SU-DHL-6 (cell line): ENCODE results near the gene HHLA2.
"Not testable (repeated sequence)": the region's sequence is repeated elsewhere in the genome, so short reads cannot be mapped to it uniquely, and the experiment has no call there.

Experiments
- H2AFZ ChIP-seq: fragments of 200-600 bp; sonication (generic); 2 replicates; pipeline ENCODE4 v1.6.1; 2014; ENCODE audit warnings: low read depth, mild to moderate bottlenecking, moderate library complexity, mixed read lengths, antibody characterized with exemption, low read length; ENCODE audit not compliant: severe bottlenecking
- H3F3A ChIP-seq: fragments of 200-600 bp; shearing (Covaris generic); 2 replicates; pipeline ENCODE4 v1.6.0; 2016; ENCODE audit warnings: antibody characterized with exemption, mild to moderate bottlenecking; ENCODE audit not compliant: insufficient read depth
- H3K27ac ChIP-seq: fragments of 200-600 bp; sonication (generic); 2 replicates; pipeline ENCODE4 v1.5.1; 2016; ENCODE audit warnings: low read depth, mild to moderate bottlenecking, low read length, moderate library complexity, mixed read lengths
- H3K27me3 ChIP-seq: fragments of 200-600 bp; sonication (generic), shearing (Covaris generic); 2 replicates; pipeline ENCODE4 v1.6.0; 2014; ENCODE audit warnings: mild to moderate bottlenecking, low read length
- H3K36me3 ChIP-seq: fragments of 200-600 bp; sonication (generic); 2 replicates; pipeline ENCODE4 v1.6.1; 2014; ENCODE audit warnings: mild to moderate bottlenecking, low read length, mixed read lengths
- H3K4me2 ChIP-seq: fragments of 300-600, 200-600 bp; shearing (Covaris generic), sonication (generic); 2 replicates; pipeline ENCODE4 v1.6.0; 2014; ENCODE audit warnings: low read length, low read depth, mild to moderate bottlenecking; ENCODE audit not compliant: poor library complexity, severe bottlenecking
- H3K4me3 ChIP-seq: fragments of 200-600 bp; sonication (generic); 2 replicates; pipeline ENCODE4 v1.5.1; 2014; ENCODE audit warnings: antibody characterized with exemption, low read length, mild to moderate bottlenecking, mixed read lengths; ENCODE audit not compliant: insufficient read depth, poor library complexity, severe bottlenecking
- H3K79me2 ChIP-seq: fragments of 200-600 bp; sonication (generic); 2 replicates; pipeline ENCODE4 v1.6.1; 2014; ENCODE audit warnings: mild to moderate bottlenecking, low read length, moderate library complexity; ENCODE audit not compliant: insufficient read depth
- H3K9ac ChIP-seq: fragments of 200-600 bp; sonication (generic); 2 replicates; pipeline ENCODE4 v1.7.0; 2014; ENCODE audit warnings: mild to moderate bottlenecking, low read length
- H3K9me2 ChIP-seq: fragments of 200-600 bp; sonication (generic); replicated peaks from 2 replicates; pipeline ENCODE4 v1.6.1; 2014; ENCODE audit warnings: low read length; ENCODE audit not compliant: insufficient read depth
- H3K9me3 ChIP-seq: fragments of 200-600 bp; sonication (generic); 2 replicates; pipeline ENCODE4 v1.6.1; 2014; ENCODE audit warnings: low read length, mixed read lengths; ENCODE audit not compliant: insufficient read depth
- H4K20me1 ChIP-seq: fragments of 200-600 bp; sonication (generic); 2 replicates; pipeline ENCODE4 v1.6.1; 2014; ENCODE audit warnings: low read depth, mild to moderate bottlenecking, antibody characterized with exemption, low read length, moderate library complexity, mixed read lengths
- EZH2phosphoT487 ChIP-seq: fragments of 200-600 bp; sonication (generic), shearing (Covaris generic); conservative IDR thresholded peaks from 2 replicates; pipeline ENCODE4 v1.6.1; 2018; ENCODE audit warnings: mild to moderate bottlenecking, antibody characterized with exemption, low read length, moderate library complexity, mixed read lengths
- TF ChIP-seq, protein P1 (sequence below): fragments of 200-600 bp; sonication (generic); IDR thresholded peaks from one replicate; pipeline ENCODE4 v1.5.1; 2017; ENCODE audit warnings: antibody characterized with exemption, mild to moderate bottlenecking, low read length, moderate library complexity; ENCODE audit not compliant: insufficient read depth, poor library complexity, severe bottlenecking

Gene HHLA2

DNA sequence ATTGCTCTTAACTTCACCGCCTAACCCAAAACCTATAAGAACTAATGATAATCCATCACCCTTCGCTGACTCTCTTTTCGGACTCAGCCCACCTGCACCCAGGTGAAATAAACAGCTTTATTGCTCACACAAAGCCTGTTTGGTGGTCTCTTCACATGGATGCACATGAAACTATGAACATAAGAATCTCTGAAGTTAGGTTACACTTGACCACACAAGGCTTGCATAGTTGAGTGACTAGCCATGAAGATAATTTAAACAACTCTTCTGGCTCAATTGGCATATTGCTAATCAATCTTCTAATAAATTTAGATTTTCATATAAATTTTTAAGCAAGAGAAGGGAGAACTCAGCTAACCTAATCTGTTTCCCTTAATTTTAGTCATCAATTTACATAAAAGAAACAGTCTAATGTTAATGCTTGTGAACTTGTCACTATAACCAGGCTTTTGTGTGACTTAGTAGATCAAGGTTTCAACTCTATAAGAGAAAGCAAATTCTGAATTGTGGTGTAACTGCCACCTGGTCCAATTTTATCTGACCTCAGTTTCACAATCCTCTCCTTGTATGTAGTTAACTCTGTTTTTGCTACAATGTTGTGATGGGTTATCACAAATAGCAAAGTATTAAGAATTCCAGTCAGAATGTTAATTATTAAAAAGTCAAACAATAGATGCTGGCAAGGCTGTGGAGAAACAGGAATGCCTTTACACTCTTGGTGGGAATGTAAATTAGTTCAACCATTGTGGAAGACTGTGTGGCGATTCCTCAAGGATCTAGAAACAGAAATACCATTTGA lies 82.0 kb downstream of the HHLA2 start:
- Histone ChIP-seq H3F3A (no peaks in the 10 kb centered on the region), H3K4me3 (no peak overlapping the region), H3K36me3 (no peaks in the 10 kb centered on the region), H2AFZ (no peak overlapping the region), H3K9me3 (no peaks in the 10 kb centered on the region), H3K9me2 (no peaks in the 10 kb centered on the region), H3K4me2 (no peak overlapping the region), H3K27me3 (no peaks in the 10 kb centered on the region), H3K9ac (no peak overlapping the region), H4K20me1 (no peaks in the 10 kb centered on the region), H3K27ac (no peak overlapping the region), H3K79me2 (no peaks in the 10 kb centered on the region)
- TF ChIP-seq EZH2phosphoT487, result no peak
- TF ChIP-seq, protein P1, sequence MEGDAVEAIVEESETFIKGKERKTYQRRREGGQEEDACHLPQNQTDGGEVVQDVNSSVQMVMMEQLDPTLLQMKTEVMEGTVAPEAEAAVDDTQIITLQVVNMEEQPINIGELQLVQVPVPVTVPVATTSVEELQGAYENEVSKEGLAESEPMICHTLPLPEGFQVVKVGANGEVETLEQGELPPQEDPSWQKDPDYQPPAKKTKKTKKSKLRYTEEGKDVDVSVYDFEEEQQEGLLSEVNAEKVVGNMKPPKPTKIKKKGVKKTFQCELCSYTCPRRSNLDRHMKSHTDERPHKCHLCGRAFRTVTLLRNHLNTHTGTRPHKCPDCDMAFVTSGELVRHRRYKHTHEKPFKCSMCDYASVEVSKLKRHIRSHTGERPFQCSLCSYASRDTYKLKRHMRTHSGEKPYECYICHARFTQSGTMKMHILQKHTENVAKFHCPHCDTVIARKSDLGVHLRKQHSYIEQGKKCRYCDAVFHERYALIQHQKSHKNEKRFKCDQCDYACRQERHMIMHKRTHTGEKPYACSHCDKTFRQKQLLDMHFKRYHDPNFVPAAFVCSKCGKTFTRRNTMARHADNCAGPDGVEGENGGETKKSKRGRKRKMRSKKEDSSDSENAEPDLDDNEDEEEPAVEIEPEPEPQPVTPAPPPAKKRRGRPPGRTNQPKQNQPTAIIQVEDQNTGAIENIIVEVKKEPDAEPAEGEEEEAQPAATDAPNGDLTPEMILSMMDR, result no peak

DNA sequence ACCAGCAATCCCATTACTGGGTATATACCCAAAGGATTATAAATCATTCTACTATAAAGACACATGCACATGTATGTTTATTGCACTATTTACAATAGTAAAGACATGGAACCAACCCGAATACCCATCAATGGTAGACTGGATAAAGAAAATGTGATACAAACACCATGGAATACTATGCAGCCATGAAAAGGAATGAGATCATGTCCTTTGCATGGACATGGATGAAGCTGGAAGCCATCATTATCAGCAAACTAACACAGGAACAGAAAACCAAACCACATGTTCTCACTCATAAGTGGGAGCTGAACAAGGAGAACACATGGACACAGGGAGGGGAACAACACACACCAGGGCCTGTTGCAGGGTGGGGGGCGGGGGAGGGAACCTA lies 82.6 kb downstream of the HHLA2 start:
- not testable (repeated sequence) for H3K4me2 ChIP-seq, H3K9me2 ChIP-seq, H3K4me3 ChIP-seq, H3F3A ChIP-seq, H3K27ac ChIP-seq, H2AFZ ChIP-seq, H3K9me3 ChIP-seq, H3K27me3 ChIP-seq, H4K20me1 ChIP-seq, H3K9ac ChIP-seq, H3K79me2 ChIP-seq, H3K36me3 ChIP-seq

DNA sequence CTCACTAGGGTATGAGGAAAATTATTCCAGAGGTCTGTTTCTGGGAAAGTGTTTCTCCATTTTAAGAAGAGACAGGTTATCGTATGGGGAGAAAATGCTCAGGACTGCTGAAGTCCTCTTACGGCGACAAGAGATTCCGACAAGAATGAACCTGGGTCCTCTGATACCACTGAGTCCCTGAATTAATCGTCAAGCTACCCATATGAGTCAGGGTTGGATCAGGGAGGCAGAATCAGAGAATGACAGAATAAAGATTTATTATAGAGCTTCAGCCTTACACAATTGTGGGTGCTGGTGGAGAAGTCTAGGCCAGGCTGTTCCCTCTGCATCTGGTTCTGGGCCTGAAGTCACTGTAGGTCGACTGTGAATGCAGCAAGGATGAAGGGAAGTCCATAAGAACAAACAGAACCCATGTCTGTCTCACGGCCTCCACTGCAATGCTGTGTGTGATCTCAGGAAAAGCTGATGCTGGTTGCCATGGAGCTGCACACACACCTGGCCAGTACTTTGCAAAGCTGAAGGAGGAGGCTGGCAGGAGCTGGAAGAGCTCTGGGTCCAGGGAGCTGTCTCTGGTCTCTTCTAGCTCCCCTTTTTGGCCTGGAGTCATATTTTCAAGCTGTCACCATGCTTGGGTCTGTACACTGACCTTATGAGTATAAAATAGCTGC lies 83.9 kb downstream of the HHLA2 start:
- no peak for TF ChIP-seq EZH2phosphoT487
- TF ChIP-seq, protein P1, result no peak
- Histone ChIP-seq H3K9ac (no peak overlapping the region), H3K27ac (no peak overlapping the region), H3K4me3 (no peak overlapping the region), H4K20me1 (no peaks in the 10 kb centered on the region), H3K36me3 (no peaks in the 10 kb centered on the region), H3K27me3 (no peaks in the 10 kb centered on the region), H3K4me2 (no peak overlapping the region), H3K9me2 (no peaks in the 10 kb centered on the region), H3K9me3 (no peaks in the 10 kb centered on the region), H2AFZ (no peak overlapping the region), H3K79me2 (no peaks in the 10 kb centered on the region), H3F3A (no peaks in the 10 kb centered on the region)

DNA sequence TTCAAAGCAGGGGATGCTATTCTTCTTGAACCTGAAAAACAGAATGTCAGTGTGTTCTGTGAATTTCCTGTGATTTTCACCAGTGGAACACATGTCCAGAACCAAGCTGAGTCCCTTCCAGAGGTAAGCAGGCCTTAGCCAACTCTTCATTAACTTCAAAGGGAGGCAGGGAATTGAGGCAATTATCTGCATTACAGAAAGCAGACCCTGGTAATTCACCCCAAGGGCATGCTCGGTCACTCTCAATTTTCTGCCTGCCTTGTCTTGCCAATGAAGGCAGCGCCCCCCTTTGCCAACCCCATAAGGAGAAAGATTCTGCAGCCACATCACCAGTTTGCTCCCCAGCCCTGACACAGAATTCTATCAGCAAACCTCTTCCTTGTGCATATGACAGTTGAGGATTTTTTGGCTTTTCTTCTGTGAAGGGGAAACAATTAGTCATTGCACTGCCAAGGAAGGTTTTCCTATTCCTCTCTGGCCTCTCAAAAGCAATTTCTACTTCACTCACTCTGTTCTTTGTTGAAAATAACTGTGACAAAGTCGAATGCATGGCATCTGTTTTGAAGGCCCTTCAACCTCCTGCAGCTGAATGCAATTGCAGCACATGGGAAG lies 85.3 kb downstream of the HHLA2 start:
- Histone ChIP-seq H3F3A (no peaks in the 10 kb centered on the region), H3K9ac (no peak overlapping the region), H3K27me3 (no peaks in the 10 kb centered on the region), H3K4me3 (no peak overlapping the region), H4K20me1 (no peaks in the 10 kb centered on the region), H2AFZ (no peak overlapping the region), H3K9me2 (no peaks in the 10 kb centered on the region), H3K36me3 (no peaks in the 10 kb centered on the region), H3K9me3 (no peaks in the 10 kb centered on the region), H3K4me2 (no peak overlapping the region), H3K79me2 (no peaks in the 10 kb centered on the region), H3K27ac (no peak overlapping the region)
- TF ChIP-seq, protein P1, result no peak
- no peak for TF ChIP-seq EZH2phosphoT487
